GM18519 (cell line): ENCODE measurements around the gene DHX35.

Experiments
- ATAC-seq: cut with Tn5 transposase; IDR thresholded peaks from one replicate; pipeline ENCODE4 v1.9.1; 2021; ENCODE audit warnings: mild to moderate bottlenecking, moderate library complexity; ENCODE audit not compliant: unreplicated experiment, low FRiP score

Gene DHX35

GRCh38 chr20:39019027-39019426 is 56.9 kb downstream of the DHX35 start:
- no peak for ATAC-seq

DNA sequence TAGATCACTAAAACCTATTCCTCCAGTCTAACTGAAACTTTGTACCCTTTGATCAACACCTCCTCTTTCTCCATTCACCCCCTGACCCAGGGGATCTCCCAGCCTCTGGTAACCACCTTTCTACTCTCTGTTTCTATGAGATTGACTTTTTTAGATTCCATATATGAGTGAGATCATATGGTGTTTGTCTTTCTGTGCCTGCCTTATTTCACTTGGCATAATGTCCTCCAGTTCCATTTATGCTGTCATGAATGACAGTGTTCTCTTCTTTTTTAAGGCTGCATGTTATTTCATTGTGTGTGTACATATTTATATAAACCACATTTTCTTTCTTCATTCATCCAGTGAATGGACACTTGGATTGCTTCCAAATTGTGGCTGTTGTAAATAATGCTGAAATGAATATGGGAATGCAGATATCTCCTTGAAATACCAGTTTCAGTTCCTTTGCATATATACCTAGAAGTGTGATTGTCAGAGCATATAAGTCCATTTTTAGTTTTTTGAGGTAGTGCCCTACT is 57.7 kb downstream of the DHX35 start:
- peak; percentile 85 for ATAC-seq

DNA sequence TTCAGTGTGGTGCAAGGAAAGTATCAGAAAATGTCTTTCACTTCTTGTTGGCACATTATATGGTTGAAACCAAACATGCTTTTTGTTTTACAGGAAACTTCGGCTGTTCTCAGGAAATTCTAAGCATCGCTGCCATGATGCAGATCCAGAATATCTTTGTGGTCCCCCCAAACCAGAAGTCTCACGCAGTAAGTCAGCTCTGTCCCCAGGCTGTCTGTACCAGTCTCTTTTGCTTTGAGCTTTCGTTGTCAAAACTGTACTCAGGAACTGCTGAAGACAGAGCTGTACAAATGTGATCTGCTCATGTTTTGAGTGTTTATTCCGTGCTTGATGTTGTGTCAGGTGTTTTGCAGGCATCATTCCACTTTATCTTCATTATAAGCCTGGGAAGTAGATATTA is 59.6 kb downstream of the DHX35 start:
- no peak for ATAC-seq

DNA sequence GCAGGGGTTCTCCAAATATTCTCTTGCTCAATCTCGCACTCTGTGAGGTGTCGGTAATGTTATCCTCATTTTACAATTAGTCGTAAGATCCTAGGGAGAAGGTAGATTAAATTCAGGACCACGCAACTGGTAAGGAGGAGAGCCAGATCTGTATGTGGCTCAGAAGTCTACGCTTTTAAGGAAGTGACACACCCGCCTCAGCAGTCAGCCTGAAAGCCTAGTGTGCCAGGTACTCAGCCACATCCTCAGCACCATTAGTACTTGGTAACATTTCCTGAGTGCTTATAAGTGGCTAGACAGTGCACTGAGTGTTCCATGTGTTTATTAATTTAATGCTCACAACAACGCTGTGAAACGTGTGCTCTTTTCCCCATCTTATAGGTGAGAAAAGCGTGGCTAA is 63.7 kb downstream of the DHX35 start:
- ATAC-seq: no peak

- no peak for ATAC-seq
These were observed 67.2 kb downstream of the DHX35 start for GRCh38 chr20:39029364-39029763.

- no peak for ATAC-seq
These were observed 70.9 kb downstream of the DHX35 start for GRCh38 chr20:39032997-39033396.

- no peak for ATAC-seq
These were observed 73.9 kb downstream of the DHX35 start for GRCh38 chr20:39036011-39036410.

- no peak for ATAC-seq
These were observed 74.7 kb downstream of the DHX35 start for GRCh38 chr20:39036851-39037250.

- no peak for ATAC-seq
These were observed 75.9 kb downstream of the DHX35 start for GRCh38 chr20:39038047-39038446.

DNA sequence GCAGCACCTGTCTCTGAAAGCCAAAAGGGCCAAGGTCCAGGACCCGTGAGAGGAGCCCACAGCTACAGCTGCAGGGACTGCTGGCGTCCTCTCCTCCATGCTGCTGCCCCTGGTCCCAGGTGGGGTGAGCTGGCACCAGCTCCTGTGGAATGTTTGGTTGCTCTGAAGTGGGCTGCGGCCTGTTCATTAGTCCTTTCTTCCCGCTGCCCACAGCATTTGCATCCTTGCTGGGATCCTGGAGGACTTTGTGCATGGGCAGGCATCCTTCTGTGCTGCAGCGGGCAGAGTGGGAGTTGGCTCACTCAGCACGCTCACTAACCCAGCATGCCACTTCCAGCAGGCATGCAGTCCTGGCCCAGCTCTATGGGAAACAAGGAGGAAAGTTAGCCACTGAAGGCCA is 76.4 kb downstream of the DHX35 start:
- no peak for ATAC-seq

GRCh38 chr20:39039261-39039660 is 77.1 kb downstream of the DHX35 start:
- no peak for ATAC-seq

DNA sequence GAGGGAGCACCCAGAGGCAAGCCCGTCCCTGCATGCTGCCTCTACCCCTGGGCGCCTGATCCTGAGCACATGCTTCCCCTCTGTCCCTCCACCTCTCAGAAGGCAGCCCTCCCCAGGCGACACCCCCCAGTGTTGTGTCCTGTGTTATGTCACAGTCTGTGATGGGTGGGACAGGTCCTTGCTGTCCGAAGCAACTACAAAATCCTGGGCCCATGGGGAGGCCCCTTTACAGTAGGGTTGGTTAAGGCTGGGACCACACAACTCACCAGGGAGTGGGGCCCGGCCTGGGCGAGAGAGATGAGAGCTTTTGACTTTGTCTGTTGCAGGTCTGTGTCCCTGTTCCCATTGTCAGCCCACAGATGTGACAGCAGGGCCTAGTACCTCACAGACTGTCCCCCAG is 78.0 kb downstream of the DHX35 start:
- ATAC-seq: no peak

DNA sequence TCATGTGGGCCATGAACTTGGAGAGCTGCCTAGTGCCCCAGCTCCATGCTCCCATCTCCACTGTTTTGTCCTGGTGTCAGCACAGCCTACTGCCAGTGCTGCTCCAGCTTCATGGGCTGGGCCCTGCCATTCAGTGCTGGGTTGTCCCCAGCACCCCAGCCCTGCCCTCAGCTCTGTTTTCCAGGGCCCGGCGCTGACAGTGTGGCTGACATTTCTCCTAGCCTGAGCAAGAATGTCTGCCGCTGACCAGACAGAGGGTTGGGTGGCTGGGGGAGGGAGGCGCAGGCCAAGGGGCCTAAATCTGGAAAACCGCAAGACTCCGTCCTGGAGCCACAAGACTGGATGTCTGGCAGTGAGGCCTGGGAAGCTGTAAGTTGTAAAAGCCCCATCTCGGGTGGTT is 78.9 kb downstream of the DHX35 start:
- ATAC-seq: no peak

DNA sequence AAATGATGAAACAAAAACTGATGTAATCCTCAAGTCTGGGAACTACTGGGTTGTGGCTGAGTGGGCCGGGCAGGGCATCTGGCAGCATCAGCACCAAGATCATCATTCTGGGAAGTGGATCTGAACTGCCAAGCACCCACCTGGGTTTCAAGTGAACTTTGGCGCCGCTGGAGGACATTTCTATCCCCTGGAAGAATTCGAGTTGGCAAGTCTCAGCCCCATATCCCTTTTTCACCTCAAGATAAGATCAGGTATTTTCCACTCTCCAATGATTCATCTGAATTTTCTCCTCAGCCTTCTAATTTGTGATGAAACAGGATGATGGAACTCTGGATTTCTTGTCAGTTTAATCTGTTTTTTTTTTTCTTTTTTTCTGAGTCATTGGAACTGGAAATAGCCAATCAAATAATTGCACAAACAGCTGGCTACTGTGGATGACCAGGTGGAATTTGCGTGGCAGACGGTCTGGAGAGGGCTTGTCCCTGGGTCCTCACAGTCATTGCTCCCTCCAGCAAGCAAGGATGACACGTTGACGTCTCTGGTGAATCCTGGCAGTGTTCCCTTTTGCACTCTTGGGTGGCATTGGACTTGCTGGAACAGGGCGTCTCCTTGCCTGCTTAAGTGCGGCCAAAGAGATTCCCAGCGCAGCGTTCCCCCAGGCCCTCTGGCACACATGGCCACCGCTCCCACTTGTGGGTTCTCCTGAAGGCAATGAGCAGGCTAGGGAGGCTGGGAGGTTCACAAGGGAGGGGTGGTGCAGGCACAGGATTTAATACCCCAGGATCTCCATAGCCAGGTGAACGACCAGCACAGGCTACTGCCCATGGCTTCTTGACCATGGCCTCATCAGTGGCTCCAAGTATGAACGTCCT is 80.4 kb downstream of the DHX35 start:
- no peak for ATAC-seq

DNA sequence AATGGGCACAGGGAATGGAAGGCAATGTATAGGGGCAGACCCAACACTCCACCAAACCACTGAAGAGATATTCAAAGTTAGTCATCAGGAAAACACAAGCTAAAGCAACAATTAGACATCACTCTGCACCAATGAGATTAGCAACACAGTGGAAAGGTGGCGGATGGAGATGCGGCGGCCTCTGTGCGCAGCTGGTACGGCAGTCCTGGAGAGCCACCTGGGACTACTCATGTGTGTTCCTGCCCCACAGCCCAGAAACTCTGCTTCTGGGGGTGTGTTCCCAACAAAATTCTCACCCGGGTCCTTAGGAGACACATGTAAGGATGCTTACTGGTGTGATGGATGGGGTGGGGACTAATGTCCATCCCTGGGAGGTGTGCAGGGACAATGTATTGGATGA is 82.4 kb downstream of the DHX35 start:
- ATAC-seq: no peak

- no peak for ATAC-seq
These were observed 83.5 kb downstream of the DHX35 start for GRCh38 chr20:39045676-39046075.

DNA sequence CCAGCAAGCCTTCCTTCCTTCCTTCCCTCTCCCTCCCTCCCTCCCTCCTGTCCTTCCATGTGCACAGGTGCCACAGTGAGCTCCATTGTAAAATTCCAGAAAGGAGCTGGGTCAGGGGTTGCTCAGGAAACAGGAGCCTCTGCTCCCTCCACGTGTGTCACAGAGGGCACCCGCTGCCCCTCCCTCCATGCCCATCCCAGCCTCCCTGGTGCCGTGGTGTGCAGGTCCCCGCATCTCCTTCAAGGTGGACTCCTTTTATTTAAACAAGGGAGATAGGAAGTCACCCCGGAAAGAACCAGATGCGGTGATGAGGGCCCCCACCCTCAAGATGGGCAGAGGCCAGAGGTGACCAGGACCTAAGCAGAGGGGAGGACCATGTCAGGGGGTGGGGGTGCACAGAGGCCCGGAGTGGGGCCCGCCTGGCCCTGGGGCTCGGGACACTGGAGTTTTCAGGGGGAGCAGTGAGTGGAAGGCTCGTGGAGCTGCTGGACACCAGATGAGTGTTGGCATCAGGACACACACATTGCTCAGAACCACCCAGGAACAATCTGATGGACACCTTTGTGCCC is 85.4 kb downstream of the DHX35 start:
- no peak for ATAC-seq

GRCh38 chr20:39048000-39048696 is 86.0 kb downstream of the DHX35 start:
- no peak for ATAC-seq

DNA sequence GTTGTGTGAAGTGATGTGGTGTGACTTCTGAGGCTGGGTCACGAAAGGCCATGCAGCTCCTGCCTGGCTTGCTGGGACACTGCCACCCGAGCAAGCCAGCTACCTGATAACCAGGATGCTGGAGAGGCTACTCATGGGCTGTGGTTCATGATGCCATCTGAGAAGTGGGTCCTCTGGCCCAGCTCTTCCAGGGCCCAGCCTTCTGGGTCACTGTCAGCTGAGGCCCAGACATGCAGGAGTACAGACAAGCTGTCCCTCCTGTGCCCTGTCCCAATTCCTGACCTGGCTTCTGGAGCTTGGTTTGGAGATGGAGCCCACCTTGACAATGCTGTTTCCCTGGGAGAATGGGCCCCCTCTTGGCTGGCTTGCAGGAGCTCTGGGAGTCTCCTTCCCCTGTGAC is 87.0 kb downstream of the DHX35 start:
- ATAC-seq: no peak

DNA sequence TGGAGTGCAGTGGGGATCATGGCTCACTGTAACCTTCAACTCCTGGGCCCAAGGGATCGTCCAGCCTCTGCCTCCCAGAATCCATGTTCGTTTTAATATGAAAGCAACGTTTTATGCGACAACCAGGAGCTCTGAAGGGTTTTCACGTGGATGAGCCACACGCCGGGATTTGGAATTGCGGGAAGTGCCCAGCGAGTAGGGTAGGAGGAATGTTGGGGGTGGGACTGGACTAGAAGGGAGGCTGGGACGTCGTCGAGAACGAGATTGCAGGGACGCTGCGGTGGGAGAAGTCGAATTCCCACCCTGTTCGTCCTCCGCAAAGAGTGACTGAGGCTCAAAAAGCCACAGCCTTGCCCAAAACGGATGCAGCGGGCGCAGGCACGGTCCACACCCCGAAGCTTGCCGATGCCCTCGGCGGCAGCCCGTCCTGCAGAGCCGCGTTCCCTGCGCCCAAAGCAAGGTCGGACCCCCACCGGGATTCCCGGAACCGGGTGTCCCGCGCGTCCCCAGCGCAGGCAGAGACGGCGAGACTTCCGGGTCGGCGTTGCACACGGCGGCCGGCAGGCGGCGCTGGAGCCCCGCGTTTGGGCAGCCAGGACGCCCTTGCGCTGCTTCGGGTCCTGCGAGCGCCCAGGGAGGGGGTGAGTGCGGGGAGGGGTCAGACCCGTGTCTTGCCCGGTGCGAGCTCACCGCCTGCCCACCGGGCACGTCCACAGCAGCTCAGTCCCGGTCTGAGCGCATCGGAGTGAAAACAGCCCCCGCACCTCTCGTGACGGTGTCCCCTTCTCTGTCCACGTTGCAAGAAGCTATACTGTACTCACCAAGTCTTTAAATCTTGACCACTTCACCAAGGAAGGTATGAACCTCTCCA is 87.8 kb downstream of the DHX35 start:
- peak; percentile 57 for ATAC-seq

DNA sequence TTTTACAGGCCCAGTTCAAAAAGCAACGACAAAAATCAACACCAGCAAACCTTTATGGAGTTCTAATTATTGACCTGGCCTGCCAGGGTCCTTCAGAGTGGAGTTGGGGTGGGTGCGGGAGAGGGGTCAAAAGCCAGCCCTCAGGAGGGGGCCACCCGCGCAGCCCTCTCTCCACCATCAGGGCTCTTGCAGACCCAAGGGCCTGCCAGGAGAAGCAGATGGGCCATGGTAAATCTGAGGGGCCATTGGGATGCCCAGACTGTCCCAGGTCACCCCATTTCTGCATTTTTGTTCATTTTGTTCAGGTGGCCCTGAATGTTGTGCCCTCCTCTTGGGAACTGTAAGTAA is 88.4 kb downstream of the DHX35 start:
- no peak for ATAC-seq
